Tibial nerve (tissue), 4 donors: Measurements from ENCODE around the gene ADAM10. TPM values are rescaled to one million over a fixed set of nuclear protein-coding genes. Genes with fewer than 3 reads are reported as not detected.

Experiments used
- DNase-seq, 2 donors: peaks; one replicate each; pipeline ENCODE4 v3.0.0-alpha.2; 2019; ENCODE audit warnings: low spot score in 2 of 2
- H3K27ac ChIP-seq, 4 donors: fragments of 200-600 bp; sonication (generic) in 3 of 4; one replicate each; pipeline ENCODE4 v1.5.1; 2017 to 2019; ENCODE audit warnings: mild to moderate bottlenecking in 1 of 4
- H3K27me3 ChIP-seq, 2 donors: fragments of 200-600 bp; sonication (generic) in 1 of 2; one replicate each; pipeline versions ENCODE4 v1.5.1 to v1.6.0; 2017 to 2019
- H3K36me3 ChIP-seq, 3 donors: fragments of 200-600 bp; sonication (generic); one replicate each; pipeline ENCODE4 v1.5.1; 2018 to 2019
- H3K4me1 ChIP-seq, 4 donors: fragments of 200-600 bp; sonication (generic) in 3 of 4; one replicate each; pipeline ENCODE4 v1.5.1; 2017 to 2019
- H3K4me3 ChIP-seq, 4 donors: fragments of 200-600 bp; sonication (generic) in 3 of 4; one replicate each; pipeline ENCODE4 v1.5.1; 2017 to 2019; ENCODE audit warnings: mild to moderate bottlenecking in 1 of 4, moderate library complexity in 1 of 4
- H3K9me3 ChIP-seq, 4 donors: fragments of 200-600 bp; sonication (generic) in 3 of 4; one replicate each; pipeline ENCODE4 v1.5.1; 2017 to 2019
- CTCF ChIP-seq, 5 experiments: fragments of 200-600 bp in 3 of 5; fragments of 450-650 bp in 2 of 5; sonication (generic) in 3 of 5; IDR thresholded peaks; one replicate each; pipeline ENCODE4 v1.5.1; 2016 to 2019; ENCODE audit warnings: antibody characterized with exemption in 5 of 5, mild to moderate bottlenecking in 3 of 5, moderate library complexity in 2 of 5
- EP300 ChIP-seq, 2 donors: sonication (generic); formaldehyde crosslinking; IDR thresholded peaks; one replicate each; pipeline ENCODE4 v1.6.1; 2017; ENCODE audit warnings: antibody characterized with exemption in 2 of 2, mild to moderate bottlenecking in 1 of 2
- POLR2A ChIP-seq, 2 donors: fragments of 450-650 bp; IDR thresholded peaks; one replicate each; pipeline ENCODE4 v1.6.1; 2017; ENCODE audit warnings: antibody characterized with exemption in 2 of 2, mild to moderate bottlenecking in 2 of 2, moderate library complexity in 2 of 2
- WGBS, 2 donors: methylation state at CpG; one replicate each; pipeline ENCODE4 v1.1.5; 2018; 5-methylcytosine and 5-hydroxymethylcytosine counted together
- total RNA-seq, 4 donors: library from RNA; depleted of rRNA; stranded (reverse); fragments of >200 nt; gene quantifications; one replicate each; pipeline ENCODE4 v1.1.0, GENCODE V29; 2016

Gene ADAM10
- total RNA-seq, 4 donors from 2014 or later: 64.8 to 132 (median 94.3) TPM

- H3K9me3 ChIP-seq: no peaks in the 10 kb centered on the region
- no peak overlapping the region for H3K4me3 ChIP-seq
- no peak for TF ChIP-seq EP300 (IDR thresholded peaks at IDR 0.05)
- TF ChIP-seq POLR2A (IDR thresholded peaks at IDR 0.05): no peak
- no peak for TF ChIP-seq CTCF (IDR thresholded peaks at IDR 0.05)
- H3K27me3 ChIP-seq: no peaks in the 10 kb centered on the region
- no peaks in the 10 kb centered on the region for H3K36me3 ChIP-seq
- peaks cover 0 to 46% (median 10%) of the 10 kb centered on the region in 4 donors for H3K4me1 ChIP-seq
- DNase-seq: no peak
- 84 to 91% methylated on average over 2 of the region's 2 CpGs for WGBS, 2 donors
- no peak overlapping the region for H3K27ac ChIP-seq
These were observed 78.3 kb downstream of the ADAM10 start for GRCh38 chr15:58671186-58671585.

- DNase-seq: no peak
These were observed 80.4 kb downstream of the ADAM10 start for GRCh38 chr15:58669108-58669507.

GRCh38 chr15:58666957-58667356, 82.5 kb downstream of the ADAM10 start:
- no peak for DNase-seq
- 20 to 43% methylated on average over 1 of the region's 1 CpG for WGBS, 2 donors
- Histone ChIP-seq H3K36me3 (peaks cover 0 to 18% (median 0%) of the 10 kb centered on the region in 3 donors), H3K27me3 (no peaks in the 10 kb centered on the region), H3K4me1 (peaks cover 0 to 51% (median 10%) of the 10 kb centered on the region in 4 donors), H3K27ac (peak overlapping the region in 3 of 4 donors; percentile 5 to 76 (median 68)), H3K4me3 (no peak overlapping the region), H3K9me3 (no peaks in the 10 kb centered on the region)
- no peak for TF ChIP-seq POLR2A (IDR thresholded peaks at IDR 0.05)
- TF ChIP-seq EP300 (IDR thresholded peaks at IDR 0.05): peak in 1 of 2 donors; percentile 66

More at GRCh38 chr15:58669108-58669507, 80.4 kb downstream of the ADAM10 start:
- Histone ChIP-seq H3K4me1 (peaks cover 0 to 53% (median 10%) of the 10 kb centered on the region in 4 donors), H3K9me3 (no peaks in the 10 kb centered on the region), H3K36me3 (peaks cover 0 to 2% (median 0%) of the 10 kb centered on the region in 3 donors), H3K27ac (peak overlapping the region in 2 of 4 donors; percentile 68 to 76), H3K27me3 (no peaks in the 10 kb centered on the region), H3K4me3 (no peak overlapping the region)
- WGBS, 2 donors: 36 to 38% methylated on average over 1 of the region's 1 CpG
- no peak for TF ChIP-seq POLR2A (IDR thresholded peaks at IDR 0.05)
- no peak for TF ChIP-seq CTCF (IDR thresholded peaks at IDR 0.05)
- no peak for TF ChIP-seq EP300 (IDR thresholded peaks at IDR 0.05)

DNA sequence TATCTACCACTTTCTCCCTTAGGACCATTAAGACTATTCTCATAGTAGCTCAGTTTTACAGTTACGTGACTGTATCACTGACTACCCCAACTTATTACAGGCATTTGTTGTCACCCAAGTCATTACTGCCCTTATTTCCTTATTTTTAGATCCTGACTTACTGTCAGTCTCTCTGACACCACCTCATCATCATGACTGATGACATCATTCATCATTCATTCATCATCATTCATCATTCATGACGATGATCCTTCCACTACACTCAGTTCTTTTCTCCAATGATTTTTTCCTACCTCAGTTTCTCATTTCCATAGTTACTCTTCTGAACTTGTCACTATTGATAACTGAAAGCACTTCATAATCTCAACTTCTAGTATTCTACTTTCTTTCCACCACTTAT, 83.8 kb downstream of the ADAM10 start:
- 84 to 87% methylated on average over 2 of the region's 2 CpGs for WGBS, 2 donors

GRCh38 chr15:58650102-58650501, 99.4 kb downstream of the ADAM10 start:
- TF ChIP-seq EP300 (IDR thresholded peaks at IDR 0.05): no peak
- no peak for TF ChIP-seq POLR2A (IDR thresholded peaks at IDR 0.05)
- no peak for TF ChIP-seq CTCF (IDR thresholded peaks at IDR 0.05)
- H3K27ac ChIP-seq: no peak overlapping the region
- H3K36me3 ChIP-seq: peaks cover 0 to 17% (median 0%) of the 10 kb centered on the region in 3 donors
- no peaks in the 10 kb centered on the region for H3K4me1 ChIP-seq
- no peak for DNase-seq
- H3K27me3 ChIP-seq: no peaks in the 10 kb centered on the region
- H3K4me3 ChIP-seq: no peak overlapping the region
- H3K9me3 ChIP-seq: no peaks in the 10 kb centered on the region

More for the DNA sequence above, 83.8 kb downstream of the ADAM10 start:
- TF ChIP-seq POLR2A (IDR thresholded peaks at IDR 0.05) (no peak), EP300 (IDR thresholded peaks at IDR 0.05) (no peak), CTCF (IDR thresholded peaks at IDR 0.05) (no peak)
- peaks cover 0 to 42% (median 10%) of the 10 kb centered on the region in 4 donors for H3K4me1 ChIP-seq
- no peaks in the 10 kb centered on the region for H3K9me3 ChIP-seq
- H3K27me3 ChIP-seq: no peaks in the 10 kb centered on the region
- H3K4me3 ChIP-seq: no peak overlapping the region
- DNase-seq: no peak
- H3K36me3 ChIP-seq: peaks cover 0 to 30% (median 0%) of the 10 kb centered on the region in 3 donors
- peak overlapping the region in 3 of 4 donors; percentile 5 to 76 (median 68) for H3K27ac ChIP-seq
